ENCODE results near the gene TOX2. TPM values are rescaled to one million over a fixed set of nuclear protein-coding genes. Genes with fewer than 3 reads are reported as not detected.

Gene TOX2
- total RNA-seq, 1 experiment from 2014 or later: 1.7 TPM

DNA sequence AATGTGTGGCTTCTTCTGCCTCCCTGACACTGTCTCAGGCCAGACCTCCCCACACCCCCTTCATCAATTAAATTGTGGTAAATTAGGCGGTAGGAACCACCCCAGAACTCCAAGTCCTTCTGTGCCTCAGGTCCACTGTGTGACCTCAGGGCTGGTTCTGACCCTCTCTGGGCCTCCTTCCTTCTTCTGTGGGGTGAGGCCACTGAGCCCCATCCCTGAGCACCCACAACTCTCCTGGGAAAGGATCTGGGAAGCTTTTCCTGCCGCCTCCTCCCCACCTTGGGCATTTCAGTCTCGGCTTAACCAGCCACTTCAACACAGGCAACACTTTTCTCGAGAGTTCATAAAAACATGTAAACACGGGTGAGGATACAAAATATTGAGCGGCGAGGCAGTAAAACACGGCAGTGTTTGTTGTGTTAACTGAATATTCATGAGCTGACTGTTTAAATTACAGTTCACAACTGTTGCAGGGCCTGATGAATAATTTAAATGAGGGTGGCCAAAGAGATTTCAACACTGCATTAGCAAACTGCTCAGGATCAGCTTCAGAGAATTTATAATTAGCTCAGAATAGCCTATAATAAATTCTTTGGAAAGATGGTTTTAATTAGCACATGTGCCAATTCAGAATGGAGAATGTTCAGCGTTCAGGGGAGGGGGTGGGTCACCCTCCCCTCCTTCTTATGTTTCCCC, 112.1 kb downstream of the TOX2 start:
- Mint-ChIP-seq H3K27me3 (ENCODE audit: low read depth) (peaks cover 2% of the 10 kb centered on the region), H3K4me1 (peaks cover 7 to 13% of the 10 kb centered on the region in 2 experiments), H3K27ac (no peak overlapping the region; a peak in 1 of 7 replicates), H3K9me3 (no peaks in the 10 kb centered on the region), H3K4me3 (no peak overlapping the region), H3K36me3 (ENCODE audit: insufficient read depth in 1 of 3, low read depth in 3 of 3) (no peaks in the 10 kb centered on the region)
- H2BK20ac ChIP-seq (ENCODE audit: low read depth, low read length, poor library complexity, severe bottlenecking): no peak overlapping the region
- H3K9me3 ChIP-seq (ENCODE audit: control insufficient read depth, low read depth, low read length): no peaks in the 10 kb centered on the region
- no peak overlapping the region for H4K8ac ChIP-seq (replicated peaks; ENCODE audit: insufficient read length, low read depth, low read length)
- no peak overlapping the region for H3K4ac ChIP-seq (ENCODE audit: low read depth, low read length)
- H2BK5ac ChIP-seq (ENCODE audit: insufficient read length, low read length): no peak overlapping the region
- no peak overlapping the region for H2BK15ac ChIP-seq (ENCODE audit: low read depth, low read length)
- H3K23me2 ChIP-seq (ENCODE audit: insufficient read length, low read depth, low read length, poor library complexity, severe bottlenecking): no peaks in the 10 kb centered on the region
- WGBS (ENCODE audit: extremely low coverage, insufficient read length, low lambda C conversion rate): no CpG with 5 or more reads among the region's 9 CpGs
- H2BK12ac ChIP-seq (ENCODE audit: insufficient read length, low read depth, low read length): no peak overlapping the region
- H3K23ac ChIP-seq (ENCODE audit: insufficient read length, low read depth, low read length): no peak overlapping the region
- no peak overlapping the region for H3K56ac ChIP-seq (ENCODE audit: insufficient read length, low read depth, low read length)
- no peak for DNase-seq
- H3K79me1 ChIP-seq (ENCODE audit: insufficient read depth, low read depth, low read length, poor library complexity, severe bottlenecking): no peaks in the 10 kb centered on the region
- H3K27ac ChIP-seq (ENCODE audit: insufficient read length, low read depth, low read length): no peak overlapping the region
- H4K20me1 ChIP-seq (ENCODE audit: control insufficient read depth, insufficient read depth, insufficient read length): no peaks in the 10 kb centered on the region
- no peak overlapping the region for H3K4me2 ChIP-seq (ENCODE audit: insufficient read depth, insufficient read length, low read length)
- no peaks in the 10 kb centered on the region for H3K27me3 ChIP-seq (ENCODE audit: insufficient read depth, low read length)
- H2BK120ac ChIP-seq (ENCODE audit: low read depth, low read length, poor library complexity, severe bottlenecking): no peak overlapping the region
- no peak overlapping the region for H4K5ac ChIP-seq (ENCODE audit: insufficient read length, low read depth, low read length)
- no peak overlapping the region for H2AFZ ChIP-seq (ENCODE audit: low read length)
- no peaks in the 10 kb centered on the region for H3K79me2 ChIP-seq (ENCODE audit: insufficient read depth, low read length)
- H3K9ac ChIP-seq (ENCODE audit: extremely low read depth, insufficient read length, low read length): no peak overlapping the region
- no peak overlapping the region for H3T11ph ChIP-seq (ENCODE audit: low read length)
- H3K18ac ChIP-seq (ENCODE audit: insufficient read length, low read depth, low read length): no peak overlapping the region
- 0 out of 2 replicates have a peak, but pooled peaks cover 3% of the 10 kb centered on the region for H3K4me1 ChIP-seq (ENCODE audit: insufficient read depth, low read length)
- no peak overlapping the region for H2AK5ac ChIP-seq (ENCODE audit: insufficient read length, low read length)
- TF ChIP-seq, protein P1, sequence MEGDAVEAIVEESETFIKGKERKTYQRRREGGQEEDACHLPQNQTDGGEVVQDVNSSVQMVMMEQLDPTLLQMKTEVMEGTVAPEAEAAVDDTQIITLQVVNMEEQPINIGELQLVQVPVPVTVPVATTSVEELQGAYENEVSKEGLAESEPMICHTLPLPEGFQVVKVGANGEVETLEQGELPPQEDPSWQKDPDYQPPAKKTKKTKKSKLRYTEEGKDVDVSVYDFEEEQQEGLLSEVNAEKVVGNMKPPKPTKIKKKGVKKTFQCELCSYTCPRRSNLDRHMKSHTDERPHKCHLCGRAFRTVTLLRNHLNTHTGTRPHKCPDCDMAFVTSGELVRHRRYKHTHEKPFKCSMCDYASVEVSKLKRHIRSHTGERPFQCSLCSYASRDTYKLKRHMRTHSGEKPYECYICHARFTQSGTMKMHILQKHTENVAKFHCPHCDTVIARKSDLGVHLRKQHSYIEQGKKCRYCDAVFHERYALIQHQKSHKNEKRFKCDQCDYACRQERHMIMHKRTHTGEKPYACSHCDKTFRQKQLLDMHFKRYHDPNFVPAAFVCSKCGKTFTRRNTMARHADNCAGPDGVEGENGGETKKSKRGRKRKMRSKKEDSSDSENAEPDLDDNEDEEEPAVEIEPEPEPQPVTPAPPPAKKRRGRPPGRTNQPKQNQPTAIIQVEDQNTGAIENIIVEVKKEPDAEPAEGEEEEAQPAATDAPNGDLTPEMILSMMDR (conservative IDR thresholded peaks at IDR 0.05): no peak
- H4K91ac ChIP-seq (ENCODE audit: insufficient read length, low read depth, low read length): no peak overlapping the region
- no peak overlapping the region; the same call in 1 of the 2 replicates for H3K14ac ChIP-seq (ENCODE audit: insufficient read depth, low read length)
